ENCODE measurements around the gene GTPBP3.

The GTPBP3 gene

DNA sequence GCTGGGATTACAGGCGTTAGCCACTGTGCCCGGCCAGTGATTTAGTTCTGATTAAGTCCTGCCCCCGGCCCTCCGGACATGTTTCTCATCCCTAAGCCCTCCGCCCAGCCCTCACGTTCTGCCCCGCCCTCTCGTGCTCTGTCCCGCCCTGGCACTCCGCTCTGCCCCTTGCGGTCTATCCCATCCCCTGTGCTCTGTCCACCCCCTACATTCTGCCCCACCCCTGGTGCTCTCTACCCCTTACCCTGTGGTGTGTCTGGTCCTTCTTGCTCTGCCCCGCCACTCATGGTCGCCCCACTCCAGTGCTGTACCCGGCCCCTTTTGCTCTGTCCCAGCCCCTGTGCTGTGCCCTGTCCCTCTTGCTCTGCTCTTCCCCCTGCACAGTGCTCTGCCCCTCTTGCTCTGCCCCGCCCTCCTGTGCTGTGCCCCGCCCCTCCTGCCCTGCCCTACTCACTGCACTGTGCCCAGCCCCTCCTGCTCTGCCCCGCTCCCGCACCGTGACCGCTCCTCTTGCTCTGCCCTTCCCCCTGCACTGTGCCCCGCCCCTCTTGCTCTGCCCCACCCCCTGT lies 3.0 kb downstream of the GTPBP3 start:
- no peaks in the 10 kb centered on the region for H3K36me3 Mint-ChIP-seq
- no peaks in the 10 kb centered on the region for H3K9me3 Mint-ChIP-seq (ENCODE audit: low read depth)
- H3K27me3 Mint-ChIP-seq, result no peaks in the 10 kb centered on the region
- H3K27ac Mint-ChIP-seq, result no peak overlapping the region
- peaks cover 8% of the 10 kb centered on the region for H3K4me1 Mint-ChIP-seq (ENCODE audit: low read depth)
- H3K4me3 Mint-ChIP-seq, result no peak overlapping the region

DNA sequence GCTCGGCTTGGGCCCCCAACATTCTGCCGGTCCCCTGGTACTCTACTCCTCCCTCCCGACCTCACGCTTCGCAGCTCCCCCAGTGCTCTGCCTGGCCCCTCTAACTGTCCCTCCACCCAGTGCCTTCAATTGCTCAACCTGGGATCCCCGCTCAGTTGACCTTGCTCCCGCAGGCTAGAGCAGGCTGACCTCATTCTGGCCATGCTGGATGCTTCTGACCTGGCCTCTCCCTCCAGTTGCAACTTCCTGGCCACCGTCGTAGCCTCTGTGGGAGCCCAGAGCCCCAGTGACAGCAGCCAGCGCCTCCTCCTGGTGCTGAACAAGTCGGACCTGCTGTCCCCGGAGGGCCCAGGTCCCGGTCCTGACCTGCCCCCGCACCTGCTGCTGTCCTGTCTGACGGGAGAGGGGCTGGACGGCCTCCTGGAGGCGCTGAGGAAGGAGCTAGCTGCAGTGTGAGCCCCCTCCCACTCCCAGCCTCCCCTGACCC lies 3.6 kb downstream of the GTPBP3 start:
- Mint-ChIP-seq H3K4me3 (no peak overlapping the region), H3K27me3 (no peaks in the 10 kb centered on the region), H3K27ac (no peak overlapping the region), H3K36me3 (no peaks in the 10 kb centered on the region), H3K4me1 (ENCODE audit: low read depth) (peaks cover 8% of the 10 kb centered on the region), H3K9me3 (ENCODE audit: low read depth) (no peaks in the 10 kb centered on the region)

DNA sequence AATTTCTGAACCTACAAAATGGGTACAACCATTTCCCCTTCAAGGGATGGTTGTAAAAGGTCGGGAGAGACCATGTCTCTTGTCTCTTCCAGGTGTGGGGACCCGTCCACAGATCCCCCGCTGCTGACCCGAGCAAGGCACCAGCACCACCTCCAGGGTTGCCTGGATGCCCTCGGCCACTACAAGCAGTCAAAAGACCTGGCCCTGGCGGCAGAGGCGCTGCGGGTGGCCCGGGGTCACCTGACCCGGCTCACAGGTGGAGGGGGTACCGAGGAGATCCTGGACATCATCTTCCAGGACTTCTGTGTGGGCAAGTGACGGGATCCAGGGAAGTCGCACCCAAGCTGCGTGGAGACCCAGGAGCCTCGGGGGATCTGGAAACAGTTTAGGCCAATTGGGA lies 4.0 kb downstream of the GTPBP3 start:
- H3K4me1 Mint-ChIP-seq (ENCODE audit: low read depth), result peaks cover 11% of the 10 kb centered on the region
- no peaks in the 10 kb centered on the region for H3K27me3 Mint-ChIP-seq
- H3K27ac Mint-ChIP-seq, result no peak overlapping the region
- no peak overlapping the region for H3K4me3 Mint-ChIP-seq
- H3K9me3 Mint-ChIP-seq (ENCODE audit: low read depth), result no peaks in the 10 kb centered on the region
- H3K36me3 Mint-ChIP-seq, result no peaks in the 10 kb centered on the region

DNA sequence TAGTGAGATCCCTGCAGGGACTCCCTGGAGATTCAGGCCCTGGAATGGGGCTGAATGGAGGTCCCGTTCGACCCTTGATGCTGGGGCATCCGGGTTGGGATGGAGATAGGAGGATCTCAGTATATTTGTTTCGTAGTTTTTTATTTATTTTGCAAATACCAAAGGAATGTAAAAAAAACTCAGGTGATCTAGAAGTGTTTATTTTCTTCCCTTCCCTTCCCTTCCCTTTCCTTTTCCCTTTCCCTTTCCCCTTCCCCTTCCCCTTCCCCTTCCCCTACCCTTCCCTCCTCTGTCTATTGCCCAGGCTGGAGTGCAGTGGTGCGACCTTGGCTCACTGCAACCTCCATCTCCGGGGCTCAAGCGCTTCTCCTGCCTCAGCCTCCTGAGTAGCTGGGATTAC lies 4.5 kb downstream of the GTPBP3 start:
- no peak overlapping the region for H3K4me3 Mint-ChIP-seq
- no peaks in the 10 kb centered on the region for H3K27me3 Mint-ChIP-seq
- no peak overlapping the region for H3K27ac Mint-ChIP-seq
- peaks cover 9% of the 10 kb centered on the region for H3K4me1 Mint-ChIP-seq (ENCODE audit: low read depth)
- H3K9me3 Mint-ChIP-seq (ENCODE audit: low read depth), result no peaks in the 10 kb centered on the region
- H3K36me3 Mint-ChIP-seq, result no peaks in the 10 kb centered on the region

DNA sequence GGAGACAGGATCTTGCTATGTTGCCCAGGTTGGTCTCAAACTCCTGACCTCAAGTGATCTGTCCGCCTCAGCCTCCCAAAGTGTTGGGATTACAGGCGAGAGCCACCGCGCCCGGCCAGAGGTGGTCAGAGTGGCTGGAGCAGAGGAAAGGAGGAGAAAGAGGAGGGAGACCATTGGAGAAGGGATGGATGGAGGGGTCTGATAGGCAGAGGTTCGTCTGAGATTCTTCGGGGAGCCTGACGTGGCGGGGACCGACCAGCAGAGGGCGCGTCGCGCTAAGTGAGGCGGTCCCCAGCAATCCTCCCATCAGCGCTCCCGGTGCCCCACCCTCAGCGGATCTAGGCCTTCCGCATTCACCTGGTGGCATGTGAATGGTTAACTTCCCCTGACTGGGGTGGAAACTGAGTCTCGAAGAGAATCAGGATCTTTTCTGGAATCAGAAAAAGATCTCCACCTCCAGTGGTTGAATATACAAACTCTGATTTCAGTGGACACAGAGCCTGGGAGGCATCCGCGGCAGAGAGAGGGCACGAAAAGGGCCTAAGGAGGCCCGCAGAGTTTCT lies 8.8 kb downstream of the GTPBP3 start:
- Mint-ChIP-seq H3K27ac (no peak overlapping the region), H3K9me3 (ENCODE audit: low read depth) (no peaks in the 10 kb centered on the region), H3K4me1 (ENCODE audit: low read depth) (peaks cover 6% of the 10 kb centered on the region)

DNA sequence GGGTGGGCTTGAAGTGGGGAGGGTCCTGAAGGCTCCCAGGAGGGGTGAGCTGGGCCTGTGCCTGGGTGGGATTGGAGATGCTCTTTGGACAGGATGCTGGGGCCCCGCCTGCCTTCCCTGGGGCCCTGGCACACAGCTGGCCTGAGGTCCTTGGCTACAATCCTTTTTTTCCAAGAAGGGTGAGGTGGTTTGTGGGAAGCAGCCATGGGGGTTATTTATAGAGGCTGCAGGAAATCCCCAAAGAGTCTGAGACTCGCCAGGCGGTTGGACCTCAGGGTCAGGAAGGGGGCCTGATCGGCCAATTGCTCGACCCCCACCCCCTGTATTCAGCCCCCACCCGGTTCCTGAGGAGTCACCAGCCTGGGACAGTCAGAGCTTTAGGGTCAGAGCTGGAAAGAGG lies 10.0 kb downstream of the GTPBP3 start:
- no peaks in the 10 kb centered on the region for H3K9me3 Mint-ChIP-seq (ENCODE audit: low read depth)
- H3K27ac Mint-ChIP-seq, result no peak overlapping the region
- peaks cover 11% of the 10 kb centered on the region for H3K4me1 Mint-ChIP-seq (ENCODE audit: low read depth)
- no peaks in the 10 kb centered on the region for H3K36me3 Mint-ChIP-seq
- H3K27me3 Mint-ChIP-seq, result peaks cover 15% of the 10 kb centered on the region
- H3K4me3 Mint-ChIP-seq, result no peak overlapping the region

More for the DNA sequence above, 8.8 kb downstream of the GTPBP3 start:
- no peaks in the 10 kb centered on the region for H3K36me3 Mint-ChIP-seq
- no peak overlapping the region for H3K4me3 Mint-ChIP-seq
- H3K27me3 Mint-ChIP-seq, result peaks cover 11% of the 10 kb centered on the region

DNA sequence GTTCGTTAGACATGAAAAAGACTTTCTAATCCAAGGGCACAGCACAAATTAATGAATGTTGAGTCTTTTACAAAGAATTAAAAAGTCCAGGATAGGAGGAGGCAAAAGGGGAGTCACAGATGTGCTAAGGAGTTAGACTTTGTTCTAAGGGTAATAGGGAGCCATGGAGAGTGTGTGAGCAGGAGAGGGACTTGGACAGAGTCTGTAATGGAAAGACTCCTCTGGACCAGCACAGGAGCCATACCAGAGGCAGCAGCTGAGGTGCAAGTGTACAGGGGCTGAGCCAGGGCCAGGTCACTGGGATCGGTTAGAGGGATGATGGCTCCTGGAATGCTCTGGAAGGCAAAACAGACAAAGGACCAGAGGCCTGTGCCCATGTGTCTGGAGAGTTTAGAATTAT lies 10.5 kb downstream of the GTPBP3 start:
- Mint-ChIP-seq H3K9me3 (ENCODE audit: low read depth) (no peaks in the 10 kb centered on the region), H3K4me3 (no peak overlapping the region), H3K27me3 (peaks cover 17% of the 10 kb centered on the region), H3K27ac (no peak overlapping the region), H3K36me3 (no peaks in the 10 kb centered on the region), H3K4me1 (ENCODE audit: low read depth) (peaks cover 11% of the 10 kb centered on the region)

DNA sequence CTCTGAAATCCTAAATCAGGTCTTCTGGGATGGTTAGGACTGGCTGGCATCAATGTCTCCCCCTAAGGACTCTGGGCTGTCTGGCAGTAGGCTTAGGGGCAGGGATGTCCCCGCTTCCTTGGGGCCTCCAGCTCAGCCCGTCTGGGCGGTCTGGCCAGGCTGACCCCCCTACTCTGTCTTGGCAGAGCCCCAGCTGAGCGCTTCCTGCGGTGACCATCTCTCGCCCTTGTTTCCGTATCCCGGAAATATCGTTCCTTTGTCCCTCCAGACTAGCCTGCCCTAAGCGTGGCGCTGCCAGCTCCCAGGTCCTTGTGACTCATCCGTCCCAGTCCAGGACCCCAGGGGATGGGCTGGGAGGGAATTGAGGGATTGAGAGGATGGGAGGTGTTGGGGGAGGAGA lies 11.3 kb downstream of the GTPBP3 start:
- Mint-ChIP-seq H3K9me3 (ENCODE audit: low read depth) (no peaks in the 10 kb centered on the region), H3K36me3 (no peaks in the 10 kb centered on the region), H3K4me3 (no peak overlapping the region), H3K4me1 (ENCODE audit: low read depth) (peaks cover 11% of the 10 kb centered on the region), H3K27ac (no peak overlapping the region), H3K27me3 (peaks cover 19% of the 10 kb centered on the region)

DNA sequence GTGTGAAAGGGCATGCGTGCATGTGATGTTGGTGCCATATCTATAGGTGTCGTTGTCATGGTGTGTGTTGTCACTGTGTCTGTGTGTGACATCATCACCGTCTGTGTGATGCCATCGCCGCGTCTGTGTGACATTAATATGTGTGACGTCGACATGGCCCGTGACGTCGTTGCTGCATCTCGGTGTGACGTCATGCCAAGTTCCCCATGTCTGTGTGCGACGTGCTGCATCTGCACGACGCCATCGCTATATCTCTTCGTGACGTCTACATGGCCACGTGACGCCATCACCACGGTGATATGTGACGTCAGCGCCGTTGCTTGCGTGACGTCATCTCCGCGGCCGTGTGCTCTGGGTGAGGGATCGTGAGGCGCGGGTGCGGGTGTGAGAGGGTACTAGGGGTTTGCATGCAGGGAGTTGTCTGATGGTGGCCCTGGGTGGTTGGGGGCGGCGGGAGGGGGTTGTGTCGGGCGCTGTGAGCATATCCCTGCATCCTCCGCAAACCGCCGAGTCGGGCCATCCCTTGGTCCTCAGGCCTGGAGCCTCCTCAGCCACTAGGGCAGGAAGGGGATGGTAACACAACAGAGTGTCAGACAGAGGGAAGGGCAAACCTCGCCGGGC lies 14.6 kb downstream of the GTPBP3 start:
- Mint-ChIP-seq H3K4me3 (no peak overlapping the region), H3K4me1 (ENCODE audit: low read depth) (peaks cover 5% of the 10 kb centered on the region), H3K27ac (no peak overlapping the region), H3K27me3 (peaks cover 19% of the 10 kb centered on the region), H3K9me3 (ENCODE audit: low read depth) (no peaks in the 10 kb centered on the region), H3K36me3 (no peaks in the 10 kb centered on the region)

DNA sequence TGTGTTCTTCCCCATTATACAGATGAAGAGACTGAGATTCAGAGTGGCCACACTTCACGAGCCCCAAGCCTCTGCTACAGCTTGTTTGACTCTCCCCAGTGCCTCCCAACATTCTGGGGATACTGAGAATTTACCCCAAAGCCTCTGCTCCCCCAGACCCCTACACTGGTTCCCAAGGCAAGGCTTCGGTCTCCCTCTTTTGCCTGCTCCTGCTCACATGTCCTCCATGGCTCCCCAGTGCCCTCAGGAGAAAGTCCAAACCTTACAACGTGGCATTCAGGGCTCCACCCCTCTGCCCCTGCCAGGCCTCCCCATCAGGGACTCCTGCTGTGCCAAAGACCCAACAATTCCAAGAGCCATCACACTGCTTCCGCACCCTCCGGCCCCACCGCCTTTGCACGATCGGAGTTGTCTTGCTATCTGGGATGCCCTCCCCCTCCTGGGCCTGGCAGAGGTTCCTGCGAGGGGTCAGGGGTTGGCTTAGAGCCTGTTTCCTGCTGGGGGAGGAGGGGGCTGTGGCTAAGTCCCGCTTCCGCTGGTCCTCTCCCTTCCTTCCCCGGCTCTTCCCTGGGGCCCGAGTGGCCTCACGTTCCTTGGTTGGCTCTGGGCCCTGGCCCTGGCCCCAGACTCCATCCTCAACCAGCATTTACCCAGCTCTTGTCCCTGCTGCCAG lies 15.4 kb downstream of the GTPBP3 start:
- Mint-ChIP-seq H3K4me3 (no peak overlapping the region), H3K4me1 (ENCODE audit: low read depth) (peaks cover 5% of the 10 kb centered on the region), H3K27ac (no peak overlapping the region), H3K36me3 (no peaks in the 10 kb centered on the region), H3K27me3 (peaks cover 17% of the 10 kb centered on the region), H3K9me3 (ENCODE audit: low read depth) (no peaks in the 10 kb centered on the region)

DNA sequence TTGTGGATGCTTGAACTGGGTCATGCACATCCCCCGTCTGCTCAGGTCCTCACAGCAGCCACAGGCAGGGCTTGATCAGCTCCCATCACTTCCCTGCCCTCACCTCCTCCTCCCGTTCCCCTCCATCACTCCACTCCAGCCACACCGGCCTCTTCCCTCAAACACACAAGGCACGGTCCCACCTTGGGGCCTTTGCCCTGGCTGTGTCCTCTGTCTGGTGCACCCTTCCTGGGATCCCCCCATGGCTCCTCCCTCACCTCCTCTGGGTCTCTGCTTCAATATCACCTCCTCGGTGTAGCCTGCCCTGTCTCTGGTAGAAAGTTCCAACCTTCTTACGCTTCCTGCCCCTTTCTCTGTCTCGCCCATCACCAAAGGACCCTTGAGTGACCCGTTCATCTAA lies 16.0 kb downstream of the GTPBP3 start:
- no peaks in the 10 kb centered on the region for H3K36me3 Mint-ChIP-seq
- peaks cover 15% of the 10 kb centered on the region for H3K27me3 Mint-ChIP-seq
- H3K4me1 Mint-ChIP-seq (ENCODE audit: low read depth), result peaks cover 5% of the 10 kb centered on the region
- no peak overlapping the region for H3K27ac Mint-ChIP-seq
- H3K4me3 Mint-ChIP-seq, result no peak overlapping the region
- H3K9me3 Mint-ChIP-seq (ENCODE audit: low read depth), result no peaks in the 10 kb centered on the region

DNA sequence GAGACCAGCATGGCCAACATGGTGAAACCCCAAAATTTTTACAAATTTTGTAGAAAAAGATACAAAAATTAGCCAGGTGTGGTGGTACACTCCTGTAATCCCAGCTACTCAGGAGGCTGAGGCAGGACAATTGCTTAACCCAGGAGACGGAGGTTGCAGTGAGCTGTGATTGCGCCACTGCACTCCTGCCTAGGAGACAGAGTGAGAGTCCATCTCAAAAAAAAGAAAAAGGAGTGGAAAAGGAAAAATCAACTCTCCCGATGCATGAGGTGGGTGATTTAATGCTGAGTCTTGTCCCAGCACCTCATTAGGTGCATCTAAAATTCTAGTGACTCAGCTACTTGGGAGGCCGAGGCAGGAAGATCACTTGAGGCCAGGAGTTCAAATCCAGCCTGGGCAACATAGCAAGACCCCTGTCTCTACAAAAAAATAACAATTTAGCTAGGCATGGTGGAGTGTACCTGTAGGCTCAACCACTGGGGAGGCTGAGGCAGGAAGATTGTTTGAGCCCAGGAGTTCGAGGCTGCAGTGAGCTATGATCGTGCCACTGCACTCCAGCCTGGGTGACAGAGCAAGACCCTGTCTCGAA lies 19.8 kb downstream of the GTPBP3 start:
- Mint-ChIP-seq H3K9me3 (ENCODE audit: low read depth) (no peaks in the 10 kb centered on the region), H3K27ac (no peak overlapping the region), H3K36me3 (no peaks in the 10 kb centered on the region), H3K4me3 (no peak overlapping the region), H3K4me1 (ENCODE audit: low read depth) (no peaks in the 10 kb centered on the region), H3K27me3 (peaks cover 4% of the 10 kb centered on the region)

DNA sequence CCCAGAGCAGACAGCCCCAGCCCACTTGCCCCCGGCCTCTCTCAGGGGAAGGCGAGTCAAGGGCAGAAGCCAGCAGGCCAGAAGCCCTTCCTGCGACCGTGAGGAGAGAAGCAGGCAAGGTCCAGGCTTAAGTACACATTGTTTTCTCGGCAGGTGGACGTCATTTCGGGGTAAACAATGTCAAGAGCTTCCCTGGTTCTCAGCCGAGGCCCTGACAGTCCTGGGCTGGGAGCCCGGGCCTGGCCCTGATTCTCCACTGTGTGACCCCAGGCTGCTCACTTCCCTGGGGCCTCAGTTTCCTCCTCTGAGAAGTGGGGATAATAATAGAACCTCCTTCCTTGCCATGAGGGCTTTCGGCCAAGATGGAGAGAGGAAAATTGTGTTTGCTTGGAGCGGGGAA lies 20.4 kb downstream of the GTPBP3 start:
- H3K4me3 Mint-ChIP-seq, result no peak overlapping the region
- H3K4me1 Mint-ChIP-seq (ENCODE audit: low read depth), result no peaks in the 10 kb centered on the region
- no peaks in the 10 kb centered on the region for H3K9me3 Mint-ChIP-seq (ENCODE audit: low read depth)
- no peaks in the 10 kb centered on the region for H3K36me3 Mint-ChIP-seq
- no peak overlapping the region for H3K27ac Mint-ChIP-seq
- H3K27me3 Mint-ChIP-seq, result peaks cover 3% of the 10 kb centered on the region

DNA sequence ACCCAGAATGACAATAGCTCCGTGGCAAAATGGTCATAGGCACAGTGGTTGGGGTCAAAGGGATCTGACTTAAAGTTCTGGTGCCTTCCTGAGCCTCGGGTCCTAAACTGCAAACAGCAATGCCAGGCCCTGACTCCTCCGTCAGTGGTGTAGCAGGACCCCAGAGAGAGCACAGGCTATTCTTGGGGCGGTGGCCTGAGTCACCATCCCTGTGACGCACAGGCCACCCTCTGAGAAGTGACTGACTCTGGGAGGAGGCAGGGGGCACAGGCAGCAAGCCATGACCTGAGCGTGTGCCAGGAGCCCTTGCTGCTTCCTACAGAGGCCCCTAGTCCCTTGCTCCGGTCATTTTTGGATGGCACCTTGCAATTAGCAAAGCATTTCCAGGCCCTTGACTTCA lies 21.0 kb downstream of the GTPBP3 start:
- Mint-ChIP-seq H3K36me3 (no peaks in the 10 kb centered on the region), H3K27ac (no peak overlapping the region), H3K4me1 (ENCODE audit: low read depth) (no peaks in the 10 kb centered on the region), H3K9me3 (ENCODE audit: low read depth) (no peaks in the 10 kb centered on the region), H3K27me3 (peaks cover 1% of the 10 kb centered on the region), H3K4me3 (no peak overlapping the region)

Data from activated naive CD8-positive, alpha-beta T cell (primary cell).